K562 (cell line): ENCODE measurements around the gene NR2C2AP. TPM values are rescaled to one million over a fixed set of nuclear protein-coding genes. Genes with fewer than 3 reads are reported as not detected.

Experiments used
- ATAC-seq: fragments of 200-7000 bp; cut with Tn5 transposase; 3 replicates; pipeline ENCODE4 v1.9.1; 2020; ENCODE audit warnings: moderate library complexity
- BruUV-seq: library from RNA; stranded (reverse); fragments of 400-500 nt; replicated peaks from 2 replicates; lab custom pipeline; 2021; lab: Mats Ljungman, UMichigan
- CTCF ChIA-PET: fragments of 300-600 bp; formaldehyde crosslinking; extraction: SDS; loops from one replicate; lab custom pipeline; 2021; ENCODE audit warnings: low intra/inter-chr PET ratio; lab: Yijun Ruan, JAX
- POLR2A ChIA-PET: fragments of 300-600, 350-650 bp; sonication (Branson Sonifier 250); formaldehyde crosslinking; extraction: SDS; loops from one replicate; lab custom pipeline; 2021; ENCODE audit warnings: antibody characterized with exemption, inconsistent platforms; lab: Yijun Ruan, JAX
- DNase-seq, 4 experiments: peaks; one replicate each; pipeline versions ENCODE4 v3.0.0 to v3.0.0-alpha.2; 2011 to 2018; ENCODE audit warnings: low spot score in 3 of 4, mixed read lengths in 3 of 4; ENCODE audit errors: extremely low read depth in 1 of 4
- FAIRE-seq: peaks from 2 replicates; lab custom pipeline; 2011; peaks lifted over from hg19 to GRCh38; lab: Jason Lieb, UNC
- H2AFZ ChIP-seq: 2 replicates; pipeline ENCODE4 v1.6.0; 2011; ENCODE audit warnings: low read depth, low read length, control low read depth, inconsistent platforms
- H3K27ac ChIP-seq: fragments of 200-600 bp; 3 replicates; pipeline ENCODE4 v1.8.0; 2011; ENCODE audit warnings: low read depth, mild to moderate bottlenecking, control low read depth, inconsistent platforms, low read length, moderate library complexity, mixed read lengths; ENCODE audit errors: extremely low read depth
- H3K27me3 ChIP-seq, 2 experiments: fragments of 300-600 bp in 1 of 2; 2 replicates in 1 of 2; 3 replicates in 1 of 2; pipeline versions ENCODE4 v1.6.0 to v1.8.0; 2011; ENCODE audit warnings: inconsistent platforms in 2 of 2, low read length in 2 of 2, mild to moderate bottlenecking in 1 of 2, mixed read lengths in 1 of 2, moderate library complexity in 1 of 2; ENCODE audit not compliant: control insufficient read depth in 2 of 2, insufficient read depth in 2 of 2
- H3K36me3 ChIP-seq: fragments of 300-600 bp; 3 replicates; pipeline ENCODE4 v1.8.0; 2011; ENCODE audit warnings: mild to moderate bottlenecking, low read length, inconsistent platforms; ENCODE audit not compliant: control insufficient read depth, insufficient read depth
- H3K4me1 ChIP-seq, 2 experiments: fragments of 200-600 bp in 1 of 2; replicated peaks in 1 of 2; 2 replicates in 1 of 2; 3 replicates in 1 of 2; pipeline versions ENCODE4 v1.5.1 to v1.8.0; 2011; ENCODE audit warnings: inconsistent platforms in 2 of 2, low read length in 2 of 2, mild to moderate bottlenecking in 1 of 2, mixed read lengths in 1 of 2, moderate library complexity in 1 of 2; ENCODE audit not compliant: control insufficient read depth in 2 of 2, insufficient read depth in 2 of 2
- H3K4me2 ChIP-seq: 2 replicates; pipeline ENCODE4 v1.6.1; 2011; ENCODE audit warnings: low read length, control low read depth, inconsistent platforms, mixed read lengths; ENCODE audit not compliant: insufficient read depth
- H3K4me3 ChIP-seq: fragments of 200-600 bp; sonication (generic), shearing (Covaris generic); 2 replicates; pipeline ENCODE4 v1.5.1; 2016; ENCODE audit warnings: control low read depth, inconsistent platforms
- H3K79me2 ChIP-seq: fragments of 200-600 bp; 3 replicates; pipeline ENCODE4 v1.8.0; 2011; ENCODE audit warnings: low read length, inconsistent platforms; ENCODE audit not compliant: control insufficient read depth, insufficient read depth
- H3K9ac ChIP-seq, 2 experiments: 2 replicates each; pipeline versions ENCODE4 v1.6.0 to v1.6.1; 2011; ENCODE audit warnings: low read depth in 2 of 2, low read length in 2 of 2, control low read depth in 1 of 2, inconsistent platforms in 1 of 2, mild to moderate bottlenecking in 1 of 2, mixed read lengths in 1 of 2; ENCODE audit not compliant: insufficient read depth in 1 of 2
- H3K9me1 ChIP-seq: one replicate; pipeline ENCODE4 v1.6.0; 2011; ENCODE audit warnings: inconsistent platforms, mild to moderate bottlenecking, low read length, moderate library complexity; ENCODE audit not compliant: control insufficient read depth, insufficient read depth
- H3K9me3 ChIP-seq: replicated peaks from 2 replicates; pipeline ENCODE4 v1.5.1; 2011; ENCODE audit warnings: low read depth, low read length, inconsistent platforms; ENCODE audit not compliant: control insufficient read depth, insufficient read depth
- H4K20me1 ChIP-seq: replicated peaks from 2 replicates; pipeline ENCODE4 v1.6.1; 2011; ENCODE audit warnings: low read length, inconsistent platforms, mixed read lengths; ENCODE audit not compliant: control insufficient read depth, insufficient read depth
- ETV5 ChIP-seq: sonication (generic); formaldehyde crosslinking; IDR thresholded peaks from 2 replicates; pipeline ENCODE4 v1.4.0; 2020; ENCODE audit warnings: low read depth, mild to moderate bottlenecking, missing genetic modification reagents
- KLF13 ChIP-seq: fragments of 450-650 bp; IDR thresholded peaks from 2 replicates; pipeline ENCODE4 v1.6.1; 2016; ENCODE audit warnings: missing genetic modification characterization, low read depth, mild to moderate bottlenecking, missing compliant biosample characterization, moderate library complexity, borderline replicate concordance
- NFRKB ChIP-seq: fragments of 450-650 bp; IDR thresholded peaks from 2 replicates; pipeline ENCODE4 v1.6.1; 2016; ENCODE audit warnings: low read depth
- SMAD4 ChIP-seq: fragments of 250-450 bp; sonication (Bioruptor Pico); conservative IDR thresholded peaks from 2 replicates; pipeline ENCODE4 v1.8.0; 2021; ENCODE audit warnings: inconsistent platforms, mild to moderate bottlenecking, moderate library complexity
- ZNF121 ChIP-seq: sonication (generic); formaldehyde crosslinking; conservative IDR thresholded peaks from 2 replicates; pipeline ENCODE4 v1.8.0; 2022; ENCODE audit warnings: missing genetic modification reagents
- WGBS: fragments of 100-300 bp; shearing (Covaris generic); methylation state at CpG from one replicate; pipeline ENCODE4 v1.1.6; 2016; ENCODE audit warnings: low coverage, mixed read lengths; ENCODE audit not compliant: insufficient coverage; ENCODE audit errors: missing lambda C conversion rate; 5-methylcytosine and 5-hydroxymethylcytosine counted together
- in situ Hi-C: fragments of 300-500 bp; cut with MboI; formaldehyde crosslinking; loops from 4 replicates; pipeline ENCODE4 v1.15.0; 2018; ENCODE audit warnings: inconsistent platforms, mixed read lengths
- intact Hi-C: fragments of 100-400 bp; cut with micrococcal nuclease; formaldehyde crosslinking; loops from 2 replicates; pipeline ENCODE4 v1.14.2; 2022
- polyA plus RNA-seq, 8 experiments: library from polyadenylated mRNA; depleted of rRNA in 4 of 8; stranded (reverse) in 5 of 8; unstranded in 3 of 8; fragments of >200 nt; fragmentation: Nextera tagmentation in 2 of 8; fragmentation: Illumina TruSeq in 1 of 8; extraction: Ambion mirVana in 2 of 8; extraction: Trizol in 1 of 8; gene quantifications; 2 replicates each; pipeline versions ENCODE4 v1.2.1 to v1.2.3, GENCODE V29; 2011 to 2014; ENCODE audit warnings: inconsistent platforms in 1 of 8, missing spikeins in 1 of 8
- total RNA-seq, 7 experiments: library from RNA; depleted of rRNA in 6 of 7; stranded (reverse); fragments of >200 nt in 6 of 7; fragmentation: Illumina TruSeq in 2 of 7; extraction: Trizol in 2 of 7; gene quantifications; 2 replicates each; pipeline versions ENCODE4 v1.2.1 to v1.2.3, GENCODE V29; 2011 to 2021; ENCODE audit warnings: low replicate concordance in 1 of 7
- TF ChIP-seq, protein P1 (sequence below): fragments of 250-450 bp; sonication (Bioruptor Pico); IDR thresholded peaks from 2 replicates; pipeline ENCODE4 v1.5.0; 2021; ENCODE audit warnings: mild to moderate bottlenecking, borderline replicate concordance
- TF ChIP-seq, protein P2 (sequence below): sonication (generic); formaldehyde crosslinking; IDR thresholded peaks from 2 replicates; pipeline ENCODE4 v1.9.0; 2022; ENCODE audit warnings: mild to moderate bottlenecking, missing genetic modification reagents

The NR2C2AP gene
- total and polyA plus RNA-seq, 9 of the 15 experiments (the other 6 are each of a cell fraction or from before 2014, with no cell fraction given), result 23.7 to 77.4 (median 32.4) TPM

DNA sequence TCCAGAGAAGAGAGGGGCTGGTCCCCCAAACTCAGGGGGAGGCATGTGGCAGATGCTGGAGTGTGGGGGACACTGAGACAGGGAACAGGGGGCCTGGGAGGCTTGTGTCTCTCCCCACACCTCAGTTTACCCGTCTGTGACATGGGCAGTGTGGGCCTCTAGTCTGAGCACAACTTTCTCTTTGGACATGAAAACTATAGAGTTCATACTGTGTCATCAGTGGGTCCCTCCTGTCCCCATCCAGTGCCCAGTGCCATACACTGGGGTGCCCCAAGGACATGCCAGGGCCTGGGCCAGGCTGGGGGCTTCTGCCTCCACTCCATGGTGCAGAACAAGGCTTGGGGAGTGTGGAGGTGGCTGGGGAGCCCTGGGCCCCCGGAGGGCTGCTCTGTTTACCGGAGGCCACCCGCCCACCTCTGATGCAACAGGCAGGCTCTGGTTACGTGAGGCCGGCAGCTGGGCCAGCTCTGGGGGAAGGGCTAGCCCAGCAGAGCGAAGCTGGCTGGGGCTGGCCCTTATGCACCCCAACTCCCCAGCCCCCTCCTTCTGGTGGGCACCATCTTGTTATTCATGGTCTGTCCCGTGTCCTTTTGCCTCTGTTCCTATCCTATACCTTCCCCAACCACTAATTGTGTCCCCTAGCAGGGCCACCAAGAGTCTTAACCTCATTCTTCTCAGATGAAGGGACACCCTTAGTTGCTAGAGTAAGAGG lies 31.2 kb downstream of the NR2C2AP start (continued):
- TF ChIP-seq NFRKB, result peak; percentile 87
- peak; percentile 68 for TF ChIP-seq KLF13 (tag)
- TF ChIP-seq ETV5 (CRISPR knock-in tag), result no peak
- TF ChIP-seq SMAD4 (CRISPR knock-in tag), result peak; percentile 67

DNA sequence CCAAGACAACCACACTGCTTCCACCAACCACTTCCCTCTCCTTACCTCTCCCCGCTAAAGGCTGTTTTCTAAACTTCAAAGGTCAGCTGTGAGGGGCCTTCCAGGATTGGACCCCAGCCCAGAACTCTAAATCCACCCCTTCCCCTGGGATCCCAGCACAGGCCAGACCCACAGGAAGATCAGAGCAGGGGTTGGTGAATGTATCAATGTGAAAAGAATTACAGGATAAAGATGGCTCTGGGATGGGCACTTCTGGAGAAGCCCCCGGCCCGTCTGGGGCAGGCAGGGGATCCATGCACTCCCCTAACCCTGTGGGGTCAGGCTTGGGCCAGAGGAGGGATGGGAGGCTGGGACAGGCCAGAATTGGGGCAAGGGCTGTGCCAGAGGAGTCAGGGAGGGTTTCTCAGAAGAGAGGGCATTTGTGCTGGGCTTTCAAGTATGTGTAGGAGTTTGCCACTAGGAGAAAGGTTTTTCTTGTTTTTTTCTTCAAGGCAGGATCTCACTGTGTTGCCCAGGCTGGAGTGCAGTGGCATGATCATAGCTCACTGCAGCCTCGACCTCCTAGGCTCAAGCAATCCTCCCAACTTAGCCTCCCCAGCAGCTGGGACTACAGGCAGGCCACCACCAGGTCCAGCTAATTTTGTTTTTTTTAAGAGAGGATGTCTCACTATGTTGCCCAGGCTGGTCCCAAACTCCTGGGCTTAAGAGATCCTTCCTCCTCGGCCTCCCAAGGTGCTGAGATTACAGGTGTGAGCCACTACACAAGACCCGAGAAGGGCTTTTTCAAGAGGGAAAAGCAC lies 32.1 kb downstream of the NR2C2AP start:
- 86% methylated on average over 6 of the region's 6 CpGs for WGBS
- Histone ChIP-seq H3K4me1 (peaks cover 31 to 34% of the 10 kb centered on the region in 2 experiments; a peak in 4 of 5 replicates), H3K9me3 (no peaks in the 10 kb centered on the region), H3K27me3 (no peaks in the 10 kb centered on the region), H3K4me3 (no peak overlapping the region), H3K79me2 (no peaks in the 10 kb centered on the region), H4K20me1 (peaks cover 8% of the 10 kb centered on the region), H3K4me2 (peak overlapping the region; percentile 70; the same call in 1 of the 2 replicates), H3K9me1 (no peaks in the 10 kb centered on the region), H3K27ac (peak overlapping the region; percentile 40; the same call in 1 of the 3 replicates)
- ATAC-seq (no peak), FAIRE-seq (no peak), DNase-seq (no peak)
- CTCF ChIA-PET, result no interaction called here
- intact Hi-C loops, result loop anchor here (5.0 kb wide), 1 partner anchor 34 kb away; the partner anchor contains the start of gene TMEM161A
- no TSS peak for BruUV-seq
- TF ChIP-seq, protein P1, sequence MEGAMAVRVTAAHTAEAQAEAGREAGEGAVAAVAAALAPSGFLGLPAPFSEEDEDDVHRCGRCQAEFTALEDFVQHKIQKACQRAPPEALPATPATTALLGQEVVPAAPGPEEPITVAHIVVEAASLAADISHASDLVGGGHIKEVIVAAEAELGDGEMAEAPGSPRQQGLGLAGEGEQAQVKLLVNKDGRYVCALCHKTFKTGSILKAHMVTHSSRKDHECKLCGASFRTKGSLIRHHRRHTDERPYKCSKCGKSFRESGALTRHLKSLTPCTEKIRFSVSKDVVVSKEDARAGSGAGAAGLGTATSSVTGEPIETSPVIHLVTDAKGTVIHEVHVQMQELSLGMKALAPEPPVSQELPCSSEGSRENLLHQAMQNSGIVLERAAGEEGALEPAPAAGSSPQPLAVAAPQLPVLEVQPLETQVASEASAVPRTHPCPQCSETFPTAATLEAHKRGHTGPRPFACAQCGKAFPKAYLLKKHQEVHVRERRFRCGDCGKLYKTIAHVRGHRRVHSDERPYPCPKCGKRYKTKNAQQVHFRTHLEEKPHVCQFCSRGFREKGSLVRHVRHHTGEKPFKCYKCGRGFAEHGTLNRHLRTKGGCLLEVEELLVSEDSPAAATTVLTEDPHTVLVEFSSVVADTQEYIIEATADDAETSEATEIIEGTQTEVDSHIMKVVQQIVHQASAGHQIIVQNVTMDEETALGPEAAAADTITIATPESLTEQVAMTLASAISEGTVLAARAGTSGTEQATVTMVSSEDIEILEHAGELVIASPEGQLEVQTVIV (CRISPR knock-in tag), result no peak
- TF ChIP-seq, protein P2, sequence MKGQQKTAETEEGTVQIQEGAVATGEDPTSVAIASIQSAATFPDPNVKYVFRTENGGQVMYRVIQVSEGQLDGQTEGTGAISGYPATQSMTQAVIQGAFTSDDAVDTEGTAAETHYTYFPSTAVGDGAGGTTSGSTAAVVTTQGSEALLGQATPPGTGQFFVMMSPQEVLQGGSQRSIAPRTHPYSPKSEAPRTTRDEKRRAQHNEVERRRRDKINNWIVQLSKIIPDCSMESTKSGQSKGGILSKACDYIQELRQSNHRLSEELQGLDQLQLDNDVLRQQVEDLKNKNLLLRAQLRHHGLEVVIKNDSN, result 0 out of 2 replicates have a peak, but pooled peaks have one; percentile 8
- TF ChIP-seq ZNF121 (CRISPR knock-in tag), result peak; percentile 58
- TF ChIP-seq, all 486 proteins: peak for 2
- in situ Hi-C loops, result no loop called here
- POLR2A ChIA-PET, result interaction anchor here (0.6 to 1.3 kb wide), 2 partner anchors 32 to 317 kb away, joined by 4 read pairs; partner anchors contain the start of gene NR2C2AP
- Histone ChIP-seq H2AFZ (no peak overlapping the region), H3K36me3 (no peaks in the 10 kb centered on the region), H3K9ac (peak overlapping the region; percentile 18 to 42; a peak in 1 of 4 replicates)
